ENCODE measurements around the gene TECR.
A peak's percentile ranks its signal among the peaks of the same experiment; 100 is the strongest.
"Not testable (repeated sequence)": the region's sequence is repeated elsewhere in the genome, so short reads cannot be mapped to it uniquely, and the experiment has no call there.

The TECR gene

DNA sequence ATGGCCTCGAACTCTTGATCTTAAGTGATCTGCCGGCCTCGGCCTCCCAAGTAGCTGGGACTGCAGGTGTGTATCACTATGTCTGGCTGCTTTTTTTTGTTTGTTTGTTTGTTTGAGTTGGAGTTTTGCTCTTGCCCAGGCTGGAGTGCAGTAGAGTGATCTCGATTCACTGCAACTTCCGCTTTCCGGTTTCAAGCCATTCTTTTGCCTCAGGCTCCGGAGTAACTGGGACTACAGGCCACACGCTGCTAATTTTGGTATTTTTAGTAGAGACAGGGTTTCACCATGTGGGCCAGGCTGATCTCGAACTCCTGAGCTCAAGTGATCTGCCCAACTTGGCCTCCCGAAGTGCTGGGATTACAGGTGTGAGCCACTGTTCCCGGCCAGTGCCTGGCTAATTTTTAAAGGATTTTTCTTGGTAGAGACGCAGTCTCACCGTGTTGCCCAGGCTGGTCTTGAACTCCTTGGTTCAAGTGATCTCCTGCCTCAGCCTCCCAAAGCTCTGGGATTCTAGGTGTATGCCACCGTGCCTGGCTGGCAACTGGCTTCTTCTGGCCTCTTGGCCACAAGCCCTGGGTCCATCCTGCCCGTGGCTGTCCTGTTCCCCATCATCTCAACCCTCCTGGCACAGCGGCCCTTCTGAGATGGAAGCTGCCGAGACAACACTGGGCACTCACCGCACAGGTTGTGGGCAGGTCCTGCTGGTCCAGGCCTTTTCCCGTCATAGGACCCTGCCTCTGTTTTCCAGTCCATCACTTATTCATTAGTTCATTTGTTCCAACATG lies 11.5 kb downstream of the TECR start:
- no peak for DNase-seq

- not testable (repeated sequence) for DNase-seq
Measured at GRCh38 chr19:14541979-14542378, 12.6 kb downstream of the TECR start.

DNA sequence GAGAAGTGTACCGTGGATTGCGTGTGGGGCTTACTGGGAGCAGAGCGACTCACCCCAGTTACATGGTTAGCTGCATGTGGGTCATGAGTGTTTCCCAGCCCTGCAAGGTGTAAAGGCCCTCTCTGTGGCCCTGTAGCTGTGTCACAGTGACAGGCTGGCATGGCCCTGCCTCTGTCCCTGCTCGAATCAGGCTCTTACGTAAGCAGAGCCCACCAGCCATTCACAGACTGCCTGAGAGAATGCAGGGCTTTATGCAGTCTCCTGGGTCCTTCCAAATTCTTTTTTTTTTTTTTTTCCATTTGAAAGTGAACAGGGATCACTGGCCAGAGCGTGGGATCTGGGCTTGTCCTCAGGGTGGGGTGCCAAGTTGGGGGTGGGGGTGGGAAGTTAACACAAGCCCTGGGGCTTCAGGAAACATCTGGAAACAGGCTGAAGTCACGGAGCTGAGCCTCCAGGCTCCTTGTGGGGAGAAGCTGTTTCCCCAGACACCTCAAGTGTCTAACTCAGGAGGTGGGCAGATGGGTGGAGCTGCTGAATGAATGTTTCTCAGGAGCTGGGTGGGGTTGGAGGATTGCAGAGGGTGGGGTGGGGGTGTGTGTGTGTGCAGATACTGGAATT lies 13.4 kb downstream of the TECR start:
- DNase-seq: no peak

DNA sequence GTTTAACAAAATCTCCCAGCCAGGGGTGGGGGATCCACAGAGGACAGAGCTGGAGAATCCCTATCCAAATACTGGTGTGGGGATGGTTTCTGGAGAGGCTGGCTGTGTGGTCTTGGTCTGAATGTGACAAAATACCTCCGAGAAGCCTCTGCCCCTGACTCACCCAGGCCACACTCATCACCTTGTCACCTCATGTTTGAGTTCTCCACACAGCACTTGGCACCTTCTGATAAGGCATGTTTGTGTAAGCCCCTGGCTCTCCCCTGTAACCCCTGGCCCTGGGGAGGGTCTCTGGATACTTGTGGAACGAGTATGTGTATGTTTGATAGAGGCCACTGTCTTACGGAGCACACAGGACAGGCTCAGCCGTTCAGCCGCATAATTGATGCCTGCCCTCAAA lies 14.7 kb downstream of the TECR start:
- no peak for DNase-seq

DNA sequence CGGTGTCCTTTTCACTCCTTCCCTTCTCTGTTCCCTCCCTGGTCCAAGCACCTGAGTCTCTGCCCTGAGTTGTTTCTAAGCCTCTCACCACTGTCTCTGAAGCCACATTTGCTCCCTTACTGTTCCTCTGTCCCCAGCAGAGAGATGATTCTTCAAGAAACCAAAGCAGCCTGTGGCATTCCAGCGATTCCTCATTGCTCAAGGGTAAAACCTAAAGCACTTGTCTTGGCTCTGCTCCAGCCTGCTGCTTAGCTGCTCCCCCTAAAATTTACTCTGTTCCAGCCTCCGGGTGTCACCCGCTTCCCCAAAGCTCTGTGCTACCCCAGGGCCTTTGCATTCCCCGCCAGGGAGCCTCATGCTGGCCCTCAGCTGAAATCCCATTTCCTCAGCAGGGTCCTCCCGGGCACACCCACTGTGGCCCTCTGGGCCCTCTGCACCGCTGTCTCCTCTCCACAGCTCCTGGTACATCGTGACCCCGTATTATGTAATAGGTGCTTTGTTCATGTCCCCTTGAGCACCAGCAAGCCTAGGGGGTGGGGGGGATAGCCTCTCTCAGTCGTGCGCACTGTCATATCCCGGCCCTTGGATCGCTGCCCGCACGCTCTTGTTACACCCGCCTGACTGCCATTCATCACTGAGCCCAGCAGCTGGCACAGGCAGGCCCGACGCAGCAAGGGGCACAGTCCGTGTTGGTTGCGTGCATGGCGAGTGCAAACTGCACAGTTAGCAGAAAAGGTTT lies 15.8 kb downstream of the TECR start:
- DNase-seq: no peak

DNA sequence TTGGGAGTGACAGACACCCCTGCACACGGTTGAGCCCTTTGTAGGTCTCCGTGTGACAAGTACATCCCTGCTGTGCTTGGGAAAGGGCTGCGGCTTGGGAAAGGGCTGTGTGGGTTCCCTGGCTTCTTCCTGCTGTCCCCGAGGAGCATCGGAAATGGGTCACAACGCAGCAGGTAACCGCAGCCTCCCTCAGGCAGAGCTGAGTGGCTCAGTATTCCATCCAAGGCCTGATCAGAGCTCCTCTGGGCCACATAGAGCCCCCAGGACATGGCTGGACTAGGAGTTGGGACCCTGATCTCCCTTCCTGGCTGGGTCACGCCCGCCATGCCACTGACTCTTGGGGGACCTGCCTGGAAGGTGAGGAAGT lies 16.3 kb downstream of the TECR start:
- DNase-seq: no peak

- DNase-seq: no peak
Measured at GRCh38 chr19:14550201-14550754, 20.9 kb downstream of the TECR start.

GRCh38 chr19:14551134-14552005 lies 22.0 kb downstream of the TECR start:
- peak; percentile 66 for DNase-seq

- DNase-seq: not testable (repeated sequence)
Measured at GRCh38 chr19:14552006-14552360, 22.6 kb downstream of the TECR start.

DNA sequence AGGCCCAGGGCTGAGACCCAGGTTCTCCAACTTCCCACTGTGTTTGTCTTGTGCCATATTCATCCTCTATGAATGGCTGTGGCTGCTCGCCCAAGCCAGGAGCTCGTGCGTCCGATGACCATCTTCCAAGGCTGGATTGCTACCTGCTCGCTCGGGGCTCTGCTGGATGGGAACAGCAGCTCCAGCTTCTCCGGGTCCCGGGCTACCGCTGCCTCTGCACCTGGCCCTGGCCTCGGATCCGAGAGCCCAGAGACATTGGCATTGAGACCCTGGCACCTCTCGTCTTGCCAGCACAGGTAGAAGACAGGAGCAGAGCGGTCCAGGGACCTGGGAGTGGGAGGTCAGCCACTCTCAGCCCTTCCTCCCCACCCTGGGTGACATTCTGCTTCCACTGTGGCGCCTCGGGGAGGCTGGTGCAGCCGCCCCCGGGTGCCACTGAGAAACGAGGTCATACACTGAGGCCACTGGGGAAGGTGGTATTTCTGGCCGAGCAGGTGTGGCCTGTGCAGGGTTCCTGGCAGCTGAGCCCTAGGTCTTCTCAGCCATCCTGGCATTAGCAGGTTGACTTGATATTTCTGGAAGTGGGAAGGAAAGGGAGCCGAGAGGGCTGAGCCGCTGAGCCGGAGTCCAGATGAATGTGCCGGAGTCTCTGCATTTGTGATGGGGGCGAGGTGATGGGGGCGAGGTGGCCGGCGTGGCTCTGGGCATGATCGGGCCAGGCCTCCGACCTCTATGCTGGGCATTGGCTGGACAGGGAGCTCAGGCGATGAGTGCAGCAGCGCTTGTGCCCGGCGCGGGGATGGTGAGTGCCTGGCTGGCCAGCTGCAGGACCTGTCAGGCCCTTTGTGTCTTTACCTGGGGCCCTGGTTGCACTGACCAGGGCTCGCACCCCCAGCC lies 23.9 kb downstream of the TECR start:
- no peak for DNase-seq

GRCh38 chr19:14553939-14554243 lies 24.5 kb downstream of the TECR start:
- DNase-seq: no peak

GRCh38 chr19:14554382-14554812 lies 25.0 kb downstream of the TECR start:
- no peak for DNase-seq

GRCh38 chr19:14555918-14556661 lies 26.7 kb downstream of the TECR start:
- no peak for DNase-seq

DNA sequence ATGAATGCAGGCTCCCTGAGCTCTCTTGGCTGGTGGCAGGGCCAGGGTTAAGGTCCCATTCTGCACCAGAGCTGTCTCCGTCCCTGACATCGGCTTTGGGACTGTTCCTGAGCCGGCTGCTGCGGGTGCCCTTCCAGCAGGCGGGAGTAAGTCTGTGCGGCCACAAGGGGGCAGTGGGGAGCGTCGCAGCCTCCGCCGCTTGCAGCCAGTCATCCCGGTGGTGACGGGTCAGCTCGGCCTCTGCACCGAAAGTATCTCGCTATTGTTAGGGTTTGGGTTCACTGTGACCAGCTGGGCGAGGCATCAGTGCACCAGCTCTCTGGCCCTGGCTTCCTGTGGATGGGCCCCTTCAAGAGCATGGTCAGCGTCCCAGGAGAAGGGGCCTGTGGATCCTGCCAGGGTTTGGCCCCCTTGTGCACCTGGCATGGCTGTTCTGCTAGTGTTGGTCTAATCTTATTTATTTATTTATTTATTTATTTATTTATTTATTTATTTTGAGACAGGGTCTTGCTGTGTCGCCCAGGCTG lies 27.3 kb downstream of the TECR start:
- DNase-seq: peak; percentile 87

DNA sequence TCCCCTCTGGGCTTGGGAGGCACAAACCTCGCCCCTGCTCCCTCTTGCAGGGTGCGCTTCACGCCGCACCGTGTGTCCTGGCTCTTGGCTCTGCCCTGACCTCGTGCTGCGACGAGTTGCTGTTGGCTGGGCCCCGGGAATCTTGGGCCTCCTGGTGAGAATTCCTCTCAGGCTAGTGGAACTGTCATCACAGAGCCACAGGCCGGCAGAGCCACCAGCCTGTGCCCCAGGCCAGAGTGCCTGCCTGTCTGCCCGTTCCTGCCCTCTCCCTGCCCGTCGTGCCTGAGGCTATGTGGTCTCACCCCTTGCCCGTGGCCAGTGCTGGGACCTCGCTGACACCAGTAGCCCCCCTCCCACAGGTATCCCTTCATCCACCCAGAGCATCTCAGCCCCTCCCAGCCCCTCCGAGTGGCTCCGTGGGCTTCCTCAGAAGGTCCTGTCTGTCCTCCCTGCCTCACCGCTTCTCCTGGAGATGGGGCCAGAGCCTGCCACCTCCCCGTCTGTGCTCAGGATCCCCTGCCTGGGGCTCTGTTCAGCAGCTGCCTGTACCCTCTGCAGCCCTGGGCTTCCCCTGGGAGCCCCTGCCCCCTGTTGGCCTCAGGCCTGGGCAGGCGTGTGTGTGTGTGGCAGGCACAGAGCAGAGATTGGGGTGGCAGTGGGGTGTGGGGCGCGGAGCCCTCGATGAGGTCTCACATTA lies 29.1 kb downstream of the TECR start:
- DNase-seq: no peak

DNA sequence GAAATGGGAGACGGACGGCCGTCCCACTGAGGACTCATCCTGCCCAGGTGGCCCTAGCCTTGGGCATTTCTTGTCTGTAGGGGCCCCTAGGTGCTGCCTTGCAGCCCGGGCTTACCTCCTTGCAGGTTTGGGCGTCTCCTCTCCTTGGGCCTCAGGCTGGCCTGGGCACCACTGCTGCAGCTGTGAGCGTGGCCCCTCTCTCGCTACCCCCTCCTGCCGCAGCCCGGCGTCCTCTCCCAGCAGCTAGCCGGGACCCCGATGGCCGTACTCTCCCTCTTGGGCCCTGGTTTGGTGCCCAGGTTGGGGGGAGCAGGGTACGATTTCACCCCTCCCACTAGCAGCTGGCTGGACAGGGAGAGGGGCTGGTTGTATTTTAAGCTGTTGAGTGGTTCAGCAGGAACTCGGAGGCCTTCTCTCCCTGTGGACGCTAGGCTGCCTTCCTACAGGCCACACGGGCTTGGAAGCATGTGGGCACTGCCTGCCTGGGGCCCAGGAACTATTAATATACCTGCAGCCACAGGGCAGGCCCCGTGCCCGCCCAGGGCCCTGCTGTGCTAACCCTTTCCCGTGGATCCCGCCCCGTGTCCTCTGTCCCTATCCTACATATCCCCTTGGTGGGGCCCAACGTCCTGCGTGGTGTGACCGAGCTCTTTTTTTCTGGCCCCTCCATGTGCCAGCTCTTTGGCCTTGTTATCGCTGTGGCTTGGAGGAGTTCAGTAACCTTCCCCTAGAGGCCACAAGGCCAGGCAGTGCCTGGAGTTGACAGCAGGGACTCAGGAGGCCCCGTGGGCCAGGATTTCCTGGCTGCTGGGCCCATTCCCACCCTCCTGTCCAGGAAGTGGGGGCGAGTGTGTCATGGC lies 30.8 kb downstream of the TECR start:
- no peak for DNase-seq

GRCh38 chr19:14560776-14561108 lies 31.3 kb downstream of the TECR start:
- DNase-seq: no peak

GRCh38 chr19:14561249-14561648 lies 31.9 kb downstream of the TECR start:
- no peak for DNase-seq

DNA sequence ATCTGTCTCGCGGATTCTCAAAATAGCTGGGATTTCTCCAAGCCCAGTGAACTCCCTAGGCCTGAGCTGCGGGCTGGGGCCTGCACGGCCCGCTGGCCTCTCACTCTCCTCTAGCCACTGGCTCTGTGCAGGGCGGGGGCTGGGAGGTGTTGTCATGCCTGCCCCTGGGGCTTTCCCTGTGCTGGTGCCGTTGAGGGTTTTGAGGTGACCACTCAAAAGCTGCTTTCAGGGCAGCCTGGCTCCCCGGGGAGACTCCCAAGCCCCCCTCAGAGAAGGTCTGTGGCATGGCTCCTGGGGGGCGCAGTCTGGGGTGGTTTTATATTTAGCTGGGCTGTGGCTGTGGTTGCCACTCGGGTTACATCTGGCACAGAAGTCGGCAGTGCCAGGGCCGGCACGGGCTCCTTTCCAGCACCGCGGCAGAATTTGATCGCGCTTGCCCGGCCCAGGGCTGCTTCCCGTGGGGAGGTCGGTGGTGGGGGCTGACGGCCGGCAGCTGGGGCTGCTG lies 32.5 kb downstream of the TECR start:
- DNase-seq: no peak
